CD4-positive, alpha-beta T cell treated with Interleukin-6 for 4 hours (primary cell): ENCODE results near the gene PRPF6.

Experiments
- DNase-seq: peaks from one replicate; pipeline ENCODE4 v3.0.0-alpha.2; 2020; ENCODE audit warnings: mixed read lengths

Gene PRPF6

DNA sequence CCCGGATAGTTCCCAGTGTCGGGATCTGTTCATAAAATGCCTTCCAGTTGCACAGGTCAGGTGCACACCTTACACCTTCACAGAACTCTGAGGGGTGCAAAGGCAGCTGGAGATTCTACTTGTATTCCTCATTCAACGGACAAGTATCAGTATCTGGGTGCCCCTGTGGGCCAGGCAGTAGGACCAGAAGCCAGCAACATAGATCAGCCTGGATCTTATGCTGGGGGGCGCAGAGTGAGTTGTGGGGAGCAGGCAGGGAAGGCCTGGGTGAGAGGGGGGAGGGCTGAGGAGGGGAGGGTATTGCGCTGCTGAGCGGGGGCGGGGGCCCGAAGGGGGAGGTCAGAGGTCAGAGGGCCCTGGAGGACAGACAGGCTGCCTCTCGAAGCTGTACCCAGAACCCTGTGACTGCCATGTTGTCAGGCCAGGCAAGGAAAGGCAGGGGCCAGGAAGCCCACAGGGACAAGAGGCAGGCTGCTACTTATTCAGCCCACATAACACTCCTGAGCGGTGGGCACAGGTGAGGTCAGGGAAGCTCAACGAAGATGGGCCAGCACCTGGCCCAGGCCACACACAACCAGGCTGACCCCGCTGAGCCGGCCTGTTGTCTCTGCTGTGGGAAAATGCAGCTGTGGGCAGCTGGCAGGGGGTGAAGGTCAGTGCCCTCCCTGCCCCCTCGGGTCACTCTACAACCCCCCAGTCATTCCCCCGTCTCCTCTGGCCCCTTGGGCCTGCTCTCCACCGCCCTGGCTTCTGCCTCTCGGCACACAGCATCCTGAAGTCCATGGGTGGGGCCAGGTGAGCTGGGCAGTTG is 100.1 kb downstream of the PRPF6 start:
- DNase-seq, result no peak

DNA sequence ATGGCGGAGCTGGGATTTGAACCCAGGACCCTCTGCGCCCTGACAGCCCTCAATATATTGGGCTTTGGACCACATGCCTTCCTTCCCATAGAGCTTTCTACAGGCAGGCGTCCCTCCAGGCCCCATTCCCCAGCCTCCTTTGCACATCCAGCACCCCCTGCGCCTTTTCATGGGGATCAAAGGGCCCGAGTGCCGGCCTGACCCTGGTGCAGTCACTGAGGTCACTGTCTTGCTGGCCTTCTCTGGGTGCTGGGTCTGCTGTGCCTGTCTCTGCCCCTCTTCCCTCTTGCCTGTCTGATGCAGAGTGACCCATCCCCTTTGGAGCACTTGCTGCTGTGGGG is 100.7 kb downstream of the PRPF6 start:
- no peak for DNase-seq

DNA sequence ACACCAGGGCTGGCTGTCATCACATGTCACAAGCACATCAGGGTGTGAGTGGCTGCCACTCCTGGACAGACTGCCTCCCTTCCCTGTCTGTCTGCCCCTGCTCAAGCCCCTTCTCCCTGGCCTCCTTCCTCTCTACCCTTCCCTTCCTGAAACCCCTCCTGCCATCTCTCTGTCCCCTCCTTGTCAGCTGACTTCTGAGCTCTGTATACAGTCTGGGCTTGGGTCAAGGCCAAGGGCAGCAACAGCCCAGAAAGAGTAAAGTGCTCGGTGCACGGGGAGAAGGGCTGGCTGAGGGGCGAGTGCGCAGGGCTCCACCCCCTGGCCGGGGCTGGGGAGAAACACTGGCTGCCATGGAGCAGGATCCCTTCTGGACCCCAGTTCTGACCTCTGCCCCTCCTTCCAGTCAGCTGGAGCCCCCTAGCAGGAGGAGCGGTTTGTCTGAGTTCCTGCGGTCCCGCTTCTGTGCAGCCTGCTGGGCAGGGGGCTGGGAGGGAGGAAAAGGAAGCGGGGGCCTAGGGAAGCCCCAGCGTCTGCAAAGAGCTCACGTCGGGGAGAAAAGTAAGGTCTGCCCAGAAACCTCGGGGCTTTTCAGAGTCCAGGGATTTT is 101.3 kb downstream of the PRPF6 start:
- no peak for DNase-seq
